ENCODE data around the gene IL1RAPL1. TPM values are rescaled to one million over a fixed set of nuclear protein-coding genes. Genes with fewer than 3 reads are reported as not detected.

Gene IL1RAPL1
- total RNA-seq, 1 donor from 2014 or later, result not detected

DNA sequence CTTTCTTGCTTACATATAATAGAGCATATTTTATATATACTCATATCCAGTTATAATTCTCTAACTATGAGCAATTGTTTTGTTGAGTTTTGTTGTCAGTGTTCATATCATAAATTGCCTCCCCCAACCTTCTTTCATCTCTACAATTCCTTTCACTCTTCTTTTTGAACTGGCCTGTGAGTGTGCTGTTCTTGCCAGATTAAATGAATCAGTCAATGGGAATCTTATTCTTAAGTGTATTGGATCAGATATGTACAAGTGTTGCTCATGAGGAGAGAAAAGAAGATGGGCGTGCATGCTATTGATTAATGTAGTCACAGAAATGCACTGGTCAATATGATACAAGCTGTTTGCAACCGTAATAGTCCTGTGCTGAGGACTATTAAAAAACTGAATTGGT, 900.0 kb downstream of the IL1RAPL1 start:
- DNase-seq (ENCODE audit: low read depth), result no peak
- TF ChIP-seq, protein P1, sequence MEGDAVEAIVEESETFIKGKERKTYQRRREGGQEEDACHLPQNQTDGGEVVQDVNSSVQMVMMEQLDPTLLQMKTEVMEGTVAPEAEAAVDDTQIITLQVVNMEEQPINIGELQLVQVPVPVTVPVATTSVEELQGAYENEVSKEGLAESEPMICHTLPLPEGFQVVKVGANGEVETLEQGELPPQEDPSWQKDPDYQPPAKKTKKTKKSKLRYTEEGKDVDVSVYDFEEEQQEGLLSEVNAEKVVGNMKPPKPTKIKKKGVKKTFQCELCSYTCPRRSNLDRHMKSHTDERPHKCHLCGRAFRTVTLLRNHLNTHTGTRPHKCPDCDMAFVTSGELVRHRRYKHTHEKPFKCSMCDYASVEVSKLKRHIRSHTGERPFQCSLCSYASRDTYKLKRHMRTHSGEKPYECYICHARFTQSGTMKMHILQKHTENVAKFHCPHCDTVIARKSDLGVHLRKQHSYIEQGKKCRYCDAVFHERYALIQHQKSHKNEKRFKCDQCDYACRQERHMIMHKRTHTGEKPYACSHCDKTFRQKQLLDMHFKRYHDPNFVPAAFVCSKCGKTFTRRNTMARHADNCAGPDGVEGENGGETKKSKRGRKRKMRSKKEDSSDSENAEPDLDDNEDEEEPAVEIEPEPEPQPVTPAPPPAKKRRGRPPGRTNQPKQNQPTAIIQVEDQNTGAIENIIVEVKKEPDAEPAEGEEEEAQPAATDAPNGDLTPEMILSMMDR (conservative IDR thresholded peaks at IDR 0.05; ENCODE audit: low read depth, low read length), result no peak

GRCh38 chrX:29487714-29488113, 900.5 kb downstream of the IL1RAPL1 start:
- no peak for DNase-seq (ENCODE audit: low read depth)
- TF ChIP-seq, protein P1 (conservative IDR thresholded peaks at IDR 0.05; ENCODE audit: low read depth, low read length), result no peak
- H3K4me3 ChIP-seq (ENCODE audit: low read depth, low read length), result no peak overlapping the region

More for the DNA sequence above, 900.0 kb downstream of the IL1RAPL1 start:
- H3K4me3 ChIP-seq (ENCODE audit: low read depth, low read length), result no peak overlapping the region

GRCh38 chrX:29488919-29489318, 901.7 kb downstream of the IL1RAPL1 start:
- DNase-seq (ENCODE audit: low read depth), result no peak
- no peak overlapping the region for H3K4me3 ChIP-seq (ENCODE audit: low read depth, low read length)
- TF ChIP-seq, protein P1 (conservative IDR thresholded peaks at IDR 0.05; ENCODE audit: low read depth, low read length), result no peak

DNA sequence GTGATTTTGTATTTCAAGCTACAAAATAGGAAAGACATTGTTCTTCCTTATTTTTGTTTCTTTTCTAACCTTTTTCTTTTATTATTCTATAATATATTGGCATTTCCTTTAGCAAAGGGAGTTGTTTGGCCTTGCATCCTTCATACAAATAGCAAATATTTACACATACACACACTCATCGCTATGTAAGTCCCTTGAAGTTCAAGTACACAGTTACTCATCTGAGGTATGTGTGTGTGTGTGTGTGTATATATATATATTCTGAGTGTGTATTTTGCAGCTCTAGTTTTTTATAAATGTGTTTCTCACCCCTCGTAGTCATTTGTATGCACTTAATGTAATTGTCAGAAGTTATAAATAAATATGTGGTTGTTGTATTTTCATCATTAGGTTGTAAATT, 903.4 kb downstream of the IL1RAPL1 start:
- TF ChIP-seq, protein P1 (conservative IDR thresholded peaks at IDR 0.05; ENCODE audit: low read depth, low read length), result no peak
- no peak overlapping the region for H3K4me3 ChIP-seq (ENCODE audit: low read depth, low read length)
- no peak for DNase-seq (ENCODE audit: low read depth)

GRCh38 chrX:29491659-29492058, 904.4 kb downstream of the IL1RAPL1 start:
- no peak for DNase-seq (ENCODE audit: low read depth)
- TF ChIP-seq, protein P1 (conservative IDR thresholded peaks at IDR 0.05; ENCODE audit: low read depth, low read length), result no peak
- no peak overlapping the region for H3K4me3 ChIP-seq (ENCODE audit: low read depth, low read length)

DNA sequence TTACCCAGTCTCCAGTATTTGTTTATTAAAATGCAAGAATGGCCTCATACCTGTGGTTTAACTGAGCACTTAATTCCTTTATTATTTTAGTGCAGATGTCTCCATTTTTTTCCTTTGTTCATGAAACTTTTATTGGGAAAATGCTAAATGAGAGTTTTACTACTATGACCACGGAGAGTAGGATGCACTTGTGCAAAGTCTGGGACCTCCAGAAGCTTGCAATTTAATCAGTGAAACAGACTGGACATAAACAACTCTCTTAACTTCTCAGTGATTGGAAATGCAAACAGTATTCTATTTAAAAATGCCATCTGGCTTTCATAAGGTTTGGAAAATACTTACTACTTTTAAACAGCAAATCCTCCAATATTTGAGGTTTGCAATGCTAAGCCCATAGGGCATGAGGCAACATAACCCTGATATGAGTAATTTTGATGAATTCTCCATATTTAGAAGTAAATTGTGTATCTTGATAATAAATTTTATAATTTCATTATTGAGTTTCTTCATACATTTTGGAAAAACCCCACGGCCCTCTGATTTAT, 909.5 kb downstream of the IL1RAPL1 start:
- no peak for DNase-seq (ENCODE audit: low read depth)
- TF ChIP-seq, protein P1 (conservative IDR thresholded peaks at IDR 0.05; ENCODE audit: low read depth, low read length), result no peak
- H3K4me3 ChIP-seq (ENCODE audit: low read depth, low read length), result no peak overlapping the region

DNA sequence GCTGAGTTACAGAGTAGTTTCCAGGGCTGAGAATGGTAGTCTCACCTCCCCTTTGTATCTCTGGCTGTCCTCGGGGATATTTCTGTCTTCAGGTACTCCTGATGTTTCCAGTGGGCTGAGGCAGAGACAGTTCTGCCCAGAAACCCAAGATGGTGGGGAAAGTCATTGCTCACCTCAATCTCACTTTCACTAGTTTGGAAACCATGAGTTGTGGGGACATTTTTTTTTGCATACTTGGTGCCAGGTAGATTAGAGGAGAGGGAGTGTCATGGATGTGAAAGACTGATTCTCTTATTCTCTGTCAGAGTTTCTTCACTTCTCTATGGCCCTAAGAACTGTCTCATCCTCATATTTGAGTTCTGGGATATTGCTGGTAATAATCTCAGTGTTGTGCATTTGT, 919.5 kb downstream of the IL1RAPL1 start:
- no peak for DNase-seq (ENCODE audit: low read depth)
- H3K4me3 ChIP-seq (ENCODE audit: low read depth, low read length), result no peak overlapping the region
- TF ChIP-seq, protein P1 (conservative IDR thresholded peaks at IDR 0.05; ENCODE audit: low read depth, low read length), result no peak

Measured in epithelial cell of proximal tubule (primary cell).